HepG2 (cell line): ENCODE data around the gene SYNPR.

ENCODE experiments used
- CREM ChIP-seq, 2 experiments: sonication (generic) in 1 of 2; formaldehyde crosslinking in 1 of 2; IDR thresholded peaks; 2 replicates each; pipeline versions ENCODE4 v1.4.0 to v1.6.1; 2016 to 2020; ENCODE audit warnings: antibody characterized with exemption in 1 of 2, mild to moderate bottlenecking in 1 of 2, missing genetic modification reagents in 1 of 2
- CTCF ChIP-seq: sonication (generic); formaldehyde crosslinking; IDR thresholded peaks from 2 replicates; pipeline ENCODE4 v1.5.0; 2020; ENCODE audit warnings: mild to moderate bottlenecking, missing genetic modification reagents, moderate library complexity
- HOXA7 ChIP-seq: sonication (generic); formaldehyde crosslinking; IDR thresholded peaks from 2 replicates; pipeline ENCODE4 v1.8.1; 2022; ENCODE audit warnings: mild to moderate bottlenecking, missing genetic modification reagents, moderate library complexity
- NR2F6 ChIP-seq, 2 experiments: IDR thresholded peaks; 2 replicates each; pipeline ENCODE4 v1.6.1; 2016; ENCODE audit warnings: antibody characterized with exemption in 1 of 2, mild to moderate bottlenecking in 1 of 2
- POGK ChIP-seq: sonication (generic); formaldehyde crosslinking; conservative IDR thresholded peaks from 2 replicates; pipeline ENCODE4 v1.8.0; 2022; ENCODE audit warnings: mild to moderate bottlenecking, moderate library complexity, missing genetic modification reagents
- TBP ChIP-seq: sonication (generic); formaldehyde crosslinking; IDR thresholded peaks from 2 replicates; pipeline ENCODE4 v1.5.0; 2020; ENCODE audit warnings: missing genetic modification reagents
- U2AF1 ChIP-seq: fragments of 200-400 bp; formaldehyde crosslinking; optimal IDR thresholded peaks from 2 replicates; pipeline ENCODE3; 2017; ENCODE audit warnings: mild to moderate bottlenecking, low read depth, low read length
- ZNF646 ChIP-seq: sonication (generic); formaldehyde crosslinking; IDR thresholded peaks from 2 replicates; pipeline ENCODE4 v1.9.0; 2021; ENCODE audit warnings: mild to moderate bottlenecking, missing genetic modification reagents

GRCh38 chr3:63561879-63562278, 283.8 kb downstream of the SYNPR start:
- TF ChIP-seq ZNF646 (CRISPR knock-in tag) (no peak), HOXA7 (no peak), TBP (CRISPR knock-in tag) (no peak), NR2F6 (IDR thresholded peaks at IDR 0.05) (no peak), NR2F6 (CRISPR knock-in tag; IDR thresholded peaks at IDR 0.05) (no peak), CREM (IDR thresholded peaks at IDR 0.05) (no peak), CREM (CRISPR knock-in tag; IDR thresholded peaks at IDR 0.05) (no peak), CTCF (CRISPR knock-in tag) (no peak), POGK (CRISPR knock-in tag) (no peak), U2AF1 (no peak)
